Fibroblast of the aortic adventitia (primary cell): ENCODE results near the gene KDM6A. TPM values are rescaled to one million over a fixed set of nuclear protein-coding genes. Genes with fewer than 3 reads are reported as not detected.

Experiments used
- DNase-seq: peaks from one replicate; pipeline ENCODE4 v3.0.0-alpha.2; 2010; ENCODE audit warnings: low read depth
- H3K4me3 ChIP-seq: 2 replicates; pipeline ENCODE4 v1.5.1; 2011; ENCODE audit warnings: low read depth, mild to moderate bottlenecking, control low read depth, low read length, moderate library complexity
- total RNA-seq: library from RNA; depleted of rRNA; stranded (reverse); fragments of >200 nt; gene quantifications from 2 replicates; pipeline ENCODE4 v1.2.3, GENCODE V29; 2012; ENCODE audit warnings: low replicate concordance
- TF ChIP-seq, protein P1 (sequence below): IDR thresholded peaks from 2 replicates; pipeline ENCODE4 v1.5.1; 2011; ENCODE audit warnings: mild to moderate bottlenecking, low read length, control low read depth, inconsistent platforms; ENCODE audit not compliant: insufficient read depth

The KDM6A gene
- total RNA-seq, 1 donor, result 20.6 TPM

GRCh38 chrX:45142185-45142584 is 269.2 kb downstream of the KDM6A start:
- DNase-seq, result no peak
- H3K4me3 ChIP-seq, result no peak overlapping the region
- TF ChIP-seq, protein P1, sequence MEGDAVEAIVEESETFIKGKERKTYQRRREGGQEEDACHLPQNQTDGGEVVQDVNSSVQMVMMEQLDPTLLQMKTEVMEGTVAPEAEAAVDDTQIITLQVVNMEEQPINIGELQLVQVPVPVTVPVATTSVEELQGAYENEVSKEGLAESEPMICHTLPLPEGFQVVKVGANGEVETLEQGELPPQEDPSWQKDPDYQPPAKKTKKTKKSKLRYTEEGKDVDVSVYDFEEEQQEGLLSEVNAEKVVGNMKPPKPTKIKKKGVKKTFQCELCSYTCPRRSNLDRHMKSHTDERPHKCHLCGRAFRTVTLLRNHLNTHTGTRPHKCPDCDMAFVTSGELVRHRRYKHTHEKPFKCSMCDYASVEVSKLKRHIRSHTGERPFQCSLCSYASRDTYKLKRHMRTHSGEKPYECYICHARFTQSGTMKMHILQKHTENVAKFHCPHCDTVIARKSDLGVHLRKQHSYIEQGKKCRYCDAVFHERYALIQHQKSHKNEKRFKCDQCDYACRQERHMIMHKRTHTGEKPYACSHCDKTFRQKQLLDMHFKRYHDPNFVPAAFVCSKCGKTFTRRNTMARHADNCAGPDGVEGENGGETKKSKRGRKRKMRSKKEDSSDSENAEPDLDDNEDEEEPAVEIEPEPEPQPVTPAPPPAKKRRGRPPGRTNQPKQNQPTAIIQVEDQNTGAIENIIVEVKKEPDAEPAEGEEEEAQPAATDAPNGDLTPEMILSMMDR, result no peak

- DNase-seq, result no peak
- no peak overlapping the region for H3K4me3 ChIP-seq
- TF ChIP-seq, protein P1, result no peak
Measured at GRCh38 chrX:45143455-45143854, 270.5 kb downstream of the KDM6A start.

GRCh38 chrX:45145492-45146215 is 272.7 kb downstream of the KDM6A start:
- no peak for DNase-seq

DNA sequence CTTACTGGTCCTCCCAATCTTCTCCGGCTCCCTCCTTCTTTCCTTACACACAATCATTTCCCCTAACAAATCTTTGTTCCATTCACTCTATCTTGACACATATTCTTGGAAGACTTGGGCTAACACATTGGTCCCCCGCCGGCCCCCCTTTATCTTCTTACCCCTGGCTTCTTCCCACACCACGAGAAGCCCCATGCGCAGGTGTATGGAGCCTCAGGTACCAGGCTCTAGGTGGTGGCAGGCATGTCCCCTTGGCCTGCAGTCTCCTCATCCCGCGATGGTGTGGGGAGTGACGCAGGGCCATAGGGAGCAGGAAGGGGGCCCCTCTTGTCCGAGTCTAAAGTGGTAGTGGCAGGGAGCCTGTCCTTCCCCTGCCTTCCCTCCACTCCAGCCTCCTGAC is 277.8 kb downstream of the KDM6A start:
- H3K4me3 ChIP-seq, result no peak overlapping the region
- TF ChIP-seq, protein P1, result no peak
- DNase-seq, result no peak

More at GRCh38 chrX:45145492-45146215, 272.7 kb downstream of the KDM6A start:
- TF ChIP-seq, protein P1, result no peak
- no peak overlapping the region for H3K4me3 ChIP-seq

DNA sequence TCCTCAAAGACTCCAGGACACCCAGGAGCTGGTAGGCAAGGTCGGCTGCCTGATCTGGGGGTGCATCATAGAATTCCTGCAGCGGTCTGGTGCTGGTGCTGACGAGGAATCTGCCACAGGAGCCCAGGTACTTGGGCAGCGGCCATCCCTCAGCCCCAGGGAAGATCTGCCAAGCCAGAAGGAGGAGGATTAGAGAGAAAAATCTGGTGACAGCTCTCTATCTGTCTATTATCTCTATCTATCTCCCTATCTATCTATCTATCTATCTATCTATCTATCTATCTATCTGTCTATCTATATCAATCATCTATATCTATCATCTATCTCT is 281.0 kb downstream of the KDM6A start:
- TF ChIP-seq, protein P1, result no peak
- no peak for DNase-seq
- H3K4me3 ChIP-seq, result no peak overlapping the region

DNA sequence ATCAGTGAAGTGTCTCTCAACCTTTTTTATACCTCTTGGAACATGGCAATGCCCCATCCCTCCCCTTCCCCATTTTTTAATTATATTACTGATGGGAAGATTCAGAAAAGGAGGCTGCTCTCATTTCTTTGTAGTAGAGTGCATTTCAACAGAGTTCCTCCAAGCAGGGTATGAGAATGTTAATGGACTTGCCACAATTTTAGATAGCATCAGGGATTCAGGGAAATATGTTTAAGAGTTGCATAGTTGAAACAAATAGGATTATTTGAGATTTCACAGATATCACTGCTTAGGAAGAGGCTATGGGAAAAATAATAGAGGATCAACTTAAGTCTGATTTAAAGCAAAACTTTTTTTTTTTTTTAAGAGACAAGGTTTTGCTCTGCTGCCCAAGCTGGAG is 281.5 kb downstream of the KDM6A start:
- no peak for DNase-seq
- TF ChIP-seq, protein P1, result no peak
- H3K4me3 ChIP-seq, result no peak overlapping the region

DNA sequence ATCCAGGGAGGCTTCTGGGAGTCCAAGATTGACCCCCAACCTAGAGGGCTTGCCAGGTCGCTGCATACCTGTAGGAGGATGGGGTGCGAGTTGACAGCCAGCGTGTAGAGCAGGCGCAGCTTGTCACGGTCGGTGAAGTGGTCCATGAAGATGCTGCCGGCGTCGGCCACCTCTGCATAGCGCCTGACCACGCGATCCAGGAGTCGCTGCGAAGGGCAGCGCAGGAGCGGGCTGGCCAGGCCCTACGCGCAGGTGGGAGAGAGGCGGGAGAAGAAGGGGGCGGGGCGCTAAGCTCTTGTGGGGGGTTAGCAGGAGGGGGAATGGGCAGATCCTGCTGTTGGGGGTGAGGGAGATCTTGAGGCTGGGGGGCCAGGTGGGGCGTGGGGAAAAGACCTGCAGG is 284.7 kb downstream of the KDM6A start:
- TF ChIP-seq, protein P1, result no peak
- no peak for DNase-seq
- no peak overlapping the region for H3K4me3 ChIP-seq
